Stimulated activated CD4-positive, alpha-beta T cell treated with anti-CD3 and anti-CD28 coated beads, Interleukin-4, amount 100 ng/mL, for 48 hours (primary cell): ENCODE results near the gene ASL.
"Not testable (repeated sequence)": the region's sequence is repeated elsewhere in the genome, so short reads cannot be mapped to it uniquely, and the experiment has no call there.

Experiments
- DNase-seq, 2 donors: peaks; one replicate each; pipeline ENCODE4 v3.0.0-alpha.2; 2020; ENCODE audit warnings: low read depth in 2 of 2

The ASL gene

GRCh38 chr7:66075590-66076461 is at the start of gene ASL:
Gene ASL, plus strand, starts transcription at chr7:66075819. Its CDS starts 263 bp downstream, at chr7:66076082.
- DNase-seq: peak; percentile 84 to 90

GRCh38 chr7:66028342-66028741 is 47.3 kb upstream of the ASL start:
- DNase-seq: not testable (repeated sequence)

GRCh38 chr7:66033471-66034385 is 41.9 kb upstream of the ASL start:
- no peak for DNase-seq

GRCh38 chr7:66034436-66035010 is 41.1 kb upstream of the ASL start:
- not testable (repeated sequence) for DNase-seq

GRCh38 chr7:66036382-66036781 is 39.2 kb upstream of the ASL start:
- DNase-seq: no peak

- DNase-seq: no peak
Observed at GRCh38 chr7:66036788-66037187, 38.8 kb upstream of the ASL start.

GRCh38 chr7:66039094-66039670 is 36.4 kb upstream of the ASL start:
- DNase-seq: no peak

GRCh38 chr7:66043681-66044497 is 31.7 kb upstream of the ASL start:
- DNase-seq: peak in 1 of 2 donors; percentile 20

- not testable (repeated sequence) for DNase-seq
Observed at GRCh38 chr7:66044498-66044854, 31.1 kb upstream of the ASL start.

- no peak for DNase-seq
Observed at GRCh38 chr7:66047426-66047825, 28.2 kb upstream of the ASL start.

- DNase-seq: not testable (repeated sequence)
Observed at GRCh38 chr7:66049886-66050285, 25.7 kb upstream of the ASL start.

- no peak for DNase-seq
Observed at GRCh38 chr7:66050337-66050957, 25.2 kb upstream of the ASL start.

GRCh38 chr7:66050990-66051448 is 24.6 kb upstream of the ASL start:
- DNase-seq: no peak

GRCh38 chr7:66052447-66052846 is 23.2 kb upstream of the ASL start:
- DNase-seq: no peak

- DNase-seq: no peak
Observed at GRCh38 chr7:66054063-66054462, 21.6 kb upstream of the ASL start.

- no peak for DNase-seq
Observed at GRCh38 chr7:66055321-66055956, 20.2 kb upstream of the ASL start.

GRCh38 chr7:66060796-66061195 is 14.8 kb upstream of the ASL start:
- DNase-seq: no peak

GRCh38 chr7:66069732-66070131 is 5.9 kb upstream of the ASL start:
- no peak for DNase-seq

GRCh38 chr7:66070222-66070621 is 5.4 kb upstream of the ASL start:
- no peak for DNase-seq

- not testable (repeated sequence) for DNase-seq
Observed at GRCh38 chr7:66072208-66072607, 3.4 kb upstream of the ASL start.
